IMR-90 (cell line): ENCODE results near the gene FXYD1. TPM values are rescaled to one million over a fixed set of nuclear protein-coding genes. Genes with fewer than 3 reads are reported as not detected.

ENCODE experiments used
- ATAC-seq: fragments of 200-7000 bp; cut with Tn5 transposase; 2 replicates; pipeline ENCODE4 v1.9.1; 2020; ENCODE audit warnings: low read depth, mild to moderate bottlenecking, moderate library complexity
- BruUV-seq: library from RNA; stranded (reverse); fragments of 400-500 nt; replicated peaks from 2 replicates; lab custom pipeline; 2021; lab: Mats Ljungman, UMichigan
- CTCF ChIA-PET: fragments of 300-600 bp; formaldehyde crosslinking; extraction: SDS; loops from one replicate; lab custom pipeline; 2021; ENCODE audit warnings: antibody characterized with exemption; lab: Yijun Ruan, JAX
- POLR2A ChIA-PET: fragments of 300-600 bp; sonication (Branson Sonifier 250); formaldehyde crosslinking; loops from one replicate; lab custom pipeline; 2022; ENCODE audit warnings: antibody characterized with exemption; ENCODE audit not compliant: unreplicated experiment; lab: Charles Lee
- DNase-seq: peaks from one replicate; pipeline ENCODE4 v3.0.0; 2013
- H2AFZ ChIP-seq: replicated peaks from 2 replicates; pipeline ENCODE3; 2013; ENCODE audit warnings: low read length, mild to moderate bottlenecking; ENCODE audit not compliant: poor library complexity
- H2AK5ac ChIP-seq: 2 replicates; pipeline ENCODE4 v1.6.1; 2013; ENCODE audit warnings: low read depth, low read length, inconsistent platforms
- H2AK9ac ChIP-seq: replicated peaks from 2 replicates; pipeline ENCODE3; 2013; ENCODE audit warnings: mild to moderate bottlenecking, low read depth, low read length, moderate library complexity; ENCODE audit not compliant: poor library complexity
- H2BK120ac ChIP-seq: 2 replicates; pipeline ENCODE4 v1.6.1; 2013; ENCODE audit warnings: low read depth, low read length, inconsistent platforms
- H2BK15ac ChIP-seq: 3 replicates; pipeline ENCODE4 v1.6.1; 2013; ENCODE audit warnings: low read depth, low read length, inconsistent platforms
- H2BK20ac ChIP-seq: 2 replicates; pipeline ENCODE4 v1.6.1; 2013; ENCODE audit warnings: low read depth, mild to moderate bottlenecking, inconsistent platforms, low read length, moderate library complexity
- H2BK5ac ChIP-seq: 2 replicates; pipeline ENCODE4 v1.6.1; 2013; ENCODE audit warnings: mild to moderate bottlenecking, low read depth, low read length, inconsistent platforms; ENCODE audit not compliant: poor library complexity, severe bottlenecking
- H3K14ac ChIP-seq: replicated peaks from 2 replicates; pipeline ENCODE4 v1.6.1; 2013; ENCODE audit warnings: low read depth, low read length, inconsistent platforms
- H3K18ac ChIP-seq: 2 replicates; pipeline ENCODE4 v1.6.1; 2013; ENCODE audit warnings: low read depth, low read length, control low read depth
- H3K23ac ChIP-seq: 2 replicates; pipeline ENCODE4 v1.6.1; 2013; ENCODE audit warnings: low read depth, low read length, inconsistent platforms
- H3K27ac ChIP-seq: 2 replicates; pipeline ENCODE4 v1.5.1; 2013; ENCODE audit warnings: mild to moderate bottlenecking, control low read depth, low read length; ENCODE audit not compliant: insufficient read depth
- H3K27me3 ChIP-seq: 2 replicates; pipeline ENCODE4 v1.6.1; 2013; ENCODE audit warnings: low read length; ENCODE audit not compliant: control insufficient read depth, insufficient read depth
- H3K36me3 ChIP-seq: 2 replicates; pipeline ENCODE4 v1.6.1; 2013; ENCODE audit warnings: low read length, mixed read lengths; ENCODE audit not compliant: control insufficient read depth, insufficient read depth
- H3K4ac ChIP-seq: 2 replicates; pipeline ENCODE4 v1.6.1; 2013; ENCODE audit warnings: low read depth, low read length, inconsistent platforms
- H3K4me1 ChIP-seq: 2 replicates; pipeline ENCODE4 v1.6.1; 2013; ENCODE audit warnings: low read length, mixed read lengths; ENCODE audit not compliant: control insufficient read depth, insufficient read depth
- H3K4me2 ChIP-seq: 2 replicates; pipeline ENCODE4 v1.6.1; 2013; ENCODE audit warnings: low read depth, mild to moderate bottlenecking, control low read depth, low read length, moderate library complexity
- H3K4me3 ChIP-seq: 2 replicates; pipeline ENCODE4 v1.5.1; 2013; ENCODE audit warnings: low read depth, mild to moderate bottlenecking, control low read depth, low read length, moderate library complexity; ENCODE audit not compliant: insufficient read depth
- H3K56ac ChIP-seq: 2 replicates; pipeline ENCODE4 v1.6.1; 2013; ENCODE audit warnings: low read length, inconsistent platforms; ENCODE audit not compliant: insufficient read depth; ENCODE audit errors: extremely low read depth
- H3K79me1 ChIP-seq, 2 experiments: 2 replicates each; pipeline ENCODE4 v1.6.1; 2013; ENCODE audit warnings: low read length in 2 of 2, inconsistent platforms in 1 of 2, low read depth in 1 of 2
- H3K9ac ChIP-seq: 2 replicates; pipeline ENCODE4 v1.6.1; 2013; ENCODE audit warnings: low read depth, low read length, control low read depth
- H3K9me1 ChIP-seq: 2 replicates; pipeline ENCODE4 v1.6.1; 2013; ENCODE audit warnings: low read length, inconsistent platforms; ENCODE audit not compliant: insufficient read depth
- H3K9me3 ChIP-seq: 2 replicates; pipeline ENCODE4 v1.6.1; 2013; ENCODE audit warnings: low read length; ENCODE audit not compliant: control insufficient read depth, insufficient read depth
- H4K20me1 ChIP-seq: 2 replicates; pipeline ENCODE4 v1.6.1; 2013; ENCODE audit warnings: low read length, inconsistent platforms; ENCODE audit not compliant: insufficient read depth
- H4K5ac ChIP-seq: 2 replicates; pipeline ENCODE4 v1.6.1; 2013; ENCODE audit warnings: mild to moderate bottlenecking, low read depth, low read length, control low read depth
- H4K8ac ChIP-seq, 2 experiments: 2 replicates each; pipeline ENCODE4 v1.6.1; 2013; ENCODE audit warnings: low read depth in 2 of 2, low read length in 2 of 2, control low read depth in 1 of 2, inconsistent platforms in 1 of 2
- H4K91ac ChIP-seq: 2 replicates; pipeline ENCODE4 v1.6.1; 2013; ENCODE audit warnings: low read depth, low read length, inconsistent platforms; ENCODE audit not compliant: insufficient read depth
- BHLHE40 ChIP-seq: fragments of 150-350 bp; IDR thresholded peaks from 2 replicates; pipeline ENCODE4 v1.6.1; 2016; ENCODE audit warnings: mild to moderate bottlenecking, low read depth, low read length
- CEBPB ChIP-seq: IDR thresholded peaks from 2 replicates; pipeline ENCODE4 v1.6.1; 2012; ENCODE audit warnings: low read depth, low read length, improper control_type of control experiment
- CHD1 ChIP-seq: IDR thresholded peaks from 2 replicates; pipeline ENCODE4 v1.6.1; 2012; ENCODE audit warnings: low read depth, low read length, improper control_type of control experiment
- ELK1 ChIP-seq: fragments of 150-350 bp; IDR thresholded peaks from 2 replicates; pipeline ENCODE4 v1.6.1; 2016; ENCODE audit warnings: low read depth, mild to moderate bottlenecking, low read length, moderate library complexity, borderline replicate concordance
- FOS ChIP-seq: fragments of 150-350 bp; IDR thresholded peaks from 2 replicates; pipeline ENCODE4 v1.6.1; 2016; ENCODE audit warnings: low read depth, low read length
- MAFK ChIP-seq: IDR thresholded peaks from 2 replicates; pipeline ENCODE4 v1.6.1; 2012; ENCODE audit warnings: low read depth, low read length, improper control_type of control experiment
- MAZ ChIP-seq: IDR thresholded peaks from 2 replicates; pipeline ENCODE4 v1.6.1; 2012; ENCODE audit warnings: low read depth, mild to moderate bottlenecking, low read length, improper control_type of control experiment, moderate library complexity, borderline replicate concordance
- MXI1 ChIP-seq: IDR thresholded peaks from 2 replicates; pipeline ENCODE4 v1.6.1; 2012; ENCODE audit warnings: low read depth, mild to moderate bottlenecking, low read length, moderate library complexity, borderline replicate concordance
- NFE2L2 ChIP-seq: fragments of 150-350 bp; IDR thresholded peaks from 2 replicates; pipeline ENCODE4 v1.6.1; 2016; ENCODE audit warnings: low read depth, mild to moderate bottlenecking, low read length
- POLR2A ChIP-seq: IDR thresholded peaks from 2 replicates; pipeline ENCODE4 v1.6.1; 2012; ENCODE audit warnings: mild to moderate bottlenecking, low read depth, low read length
- RAD21 ChIP-seq: IDR thresholded peaks from 2 replicates; pipeline ENCODE4 v1.6.1; 2012; ENCODE audit warnings: low read length, improper control_type of control experiment
- RCOR1 ChIP-seq: IDR thresholded peaks from 2 replicates; pipeline ENCODE4 v1.6.1; 2012; ENCODE audit warnings: mild to moderate bottlenecking, low read length, improper control_type of control experiment; ENCODE audit not compliant: insufficient replicate concordance
- SMC3 ChIP-seq: fragments of 150-350 bp; IDR thresholded peaks from 2 replicates; pipeline ENCODE4 v1.6.1; 2016; ENCODE audit warnings: low read depth, mild to moderate bottlenecking, antibody characterized with exemption, low read length, moderate library complexity
- WGBS, 2 experiments: methylation state at CpG; one replicate each; pipeline versions ENCODE4 v1.1.5 to v1.1.7; 2013; ENCODE audit warnings: missing lambda C conversion rate in 2 of 2; ENCODE audit not compliant: insufficient read length in 1 of 2; ENCODE audit errors: extremely low coverage in 2 of 2; 5-methylcytosine and 5-hydroxymethylcytosine counted together
- dilution Hi-C: fragments of 300-500 bp; cut with HindIII; formaldehyde crosslinking; loops from one replicate; pipeline ENCODE4 v1.14.3; 2018; ENCODE audit warnings: low sequenced_read_pairs; ENCODE audit not compliant: unreplicated experiment
- in situ Hi-C: fragments of 300-500 bp; cut with MboI; formaldehyde crosslinking; loops from 3 replicates; pipeline ENCODE4 v1.14.3; 2019; ENCODE audit warnings: low sequenced_read_pairs, inconsistent platforms, mixed read lengths
- intact Hi-C: fragments of 100-400 bp; cut with micrococcal nuclease; formaldehyde crosslinking; loops from 2 replicates; pipeline ENCODE4 v1.10.0; 2022
- polyA plus RNA-seq, 3 experiments: library from polyadenylated mRNA; depleted of rRNA; stranded (reverse); fragments of >200 nt; gene quantifications; 2 replicates each; pipeline ENCODE4 v1.2.3, GENCODE V29; 2012; ENCODE audit warnings: low replicate concordance in 1 of 3
- total RNA-seq: library from RNA; depleted of rRNA; stranded (reverse); fragments of >200 nt; gene quantifications from 2 replicates; pipeline ENCODE4 v1.2.3, GENCODE V29; 2012
- TF ChIP-seq, protein P1 (sequence below): fragments of 150-350 bp; IDR thresholded peaks from 2 replicates; pipeline ENCODE4 v1.6.1; 2017; ENCODE audit warnings: mild to moderate bottlenecking, antibody characterized with exemption, low read length, low read depth

Gene FXYD1
- total and polyA plus RNA-seq, 2 of the 4 experiments (the other 2 are of a cell fraction): 0.18 to 3.9 TPM

- Histone ChIP-seq H2AK5ac (no peak overlapping the region), H4K91ac (no peak overlapping the region), H3K79me1 (peaks cover 5% of the 10 kb centered on the region in 2 experiments; a peak in 3 of 4 replicates), H3K36me3 (peaks cover 40% of the 10 kb centered on the region), H2AFZ (peak overlapping the region; percentile 32), H2BK120ac (no peak overlapping the region), H3K18ac (no peak overlapping the region), H2BK5ac (no peak overlapping the region), H3K14ac (no peak overlapping the region), H4K8ac (no peak overlapping the region), H3K4me2 (no peak overlapping the region), H4K5ac (no peak overlapping the region), H2BK20ac (no peak overlapping the region), H3K27me3 (no peaks in the 10 kb centered on the region), H3K9ac (no peak overlapping the region), H3K9me1 (no peaks in the 10 kb centered on the region), H2BK15ac (no peak overlapping the region), H3K9me3 (peaks cover 23% of the 10 kb centered on the region), H3K4me3 (no peak overlapping the region), H3K56ac (no peak overlapping the region), H4K20me1 (no peaks in the 10 kb centered on the region), H3K4ac (no peak overlapping the region), H2AK9ac (peak overlapping the region; percentile 63), H3K27ac (no peak overlapping the region), H3K4me1 (no peaks in the 10 kb centered on the region), H3K23ac (no peak overlapping the region; the same call in 1 of the 2 replicates)
- dilution Hi-C loops (no loop called here), intact Hi-C loops (no loop called here), in situ Hi-C loops (no loop called here)
- no peak for ATAC-seq
- DNase-seq: no peak
- BruUV-seq: no TSS peak
- no CpG with 5 or more reads among the region's 5 CpGs for WGBS, 2 experiments
- ChIA-PET POLR2A (no interaction called here), CTCF (no interaction called here)
- no peak for TF ChIP-seq NFE2L2
- no peak for TF ChIP-seq POLR2A
- TF ChIP-seq MXI1: no peak
- TF ChIP-seq BHLHE40: no peak
- TF ChIP-seq FOS: no peak
- TF ChIP-seq MAFK: no peak
- no peak for TF ChIP-seq CEBPB
- TF ChIP-seq MAZ: no peak
- TF ChIP-seq RAD21: no peak
- no peak for TF ChIP-seq ELK1
- TF ChIP-seq SMC3: no peak
- TF ChIP-seq, protein P1, sequence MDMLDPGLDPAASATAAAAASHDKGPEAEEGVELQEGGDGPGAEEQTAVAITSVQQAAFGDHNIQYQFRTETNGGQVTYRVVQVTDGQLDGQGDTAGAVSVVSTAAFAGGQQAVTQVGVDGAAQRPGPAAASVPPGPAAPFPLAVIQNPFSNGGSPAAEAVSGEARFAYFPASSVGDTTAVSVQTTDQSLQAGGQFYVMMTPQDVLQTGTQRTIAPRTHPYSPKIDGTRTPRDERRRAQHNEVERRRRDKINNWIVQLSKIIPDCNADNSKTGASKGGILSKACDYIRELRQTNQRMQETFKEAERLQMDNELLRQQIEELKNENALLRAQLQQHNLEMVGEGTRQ: no peak
- TF ChIP-seq CHD1: no peak
- TF ChIP-seq RCOR1: no peak
These were observed 28.9 kb downstream of the FXYD1 start for GRCh38 chr19:35167251-35168119.
